IMR-90 (cell line): Measurements from ENCODE around the gene SUSD6. TPM values are rescaled to one million over a fixed set of nuclear protein-coding genes. Genes with fewer than 3 reads are reported as not detected.

ENCODE experiments used
- ATAC-seq: fragments of 200-7000 bp; cut with Tn5 transposase; 2 replicates; pipeline ENCODE4 v1.9.1; 2020; ENCODE audit warnings: low read depth, mild to moderate bottlenecking, moderate library complexity
- BruUV-seq: library from RNA; stranded (reverse); fragments of 400-500 nt; replicated peaks from 2 replicates; lab custom pipeline; 2021; lab: Mats Ljungman, UMichigan
- CTCF ChIA-PET: fragments of 300-600 bp; formaldehyde crosslinking; extraction: SDS; loops from one replicate; lab custom pipeline; 2021; ENCODE audit warnings: antibody characterized with exemption; lab: Yijun Ruan, JAX
- POLR2A ChIA-PET: fragments of 300-600 bp; sonication (Branson Sonifier 250); formaldehyde crosslinking; loops from one replicate; lab custom pipeline; 2022; ENCODE audit warnings: antibody characterized with exemption; ENCODE audit not compliant: unreplicated experiment; lab: Charles Lee
- DNase-seq: peaks from one replicate; pipeline ENCODE4 v3.0.0; 2013
- H2AFZ ChIP-seq: replicated peaks from 2 replicates; pipeline ENCODE3; 2013; ENCODE audit warnings: low read length, mild to moderate bottlenecking; ENCODE audit not compliant: poor library complexity
- H2AK5ac ChIP-seq: 2 replicates; pipeline ENCODE4 v1.6.1; 2013; ENCODE audit warnings: low read depth, low read length, inconsistent platforms
- H2AK9ac ChIP-seq: replicated peaks from 2 replicates; pipeline ENCODE3; 2013; ENCODE audit warnings: mild to moderate bottlenecking, low read depth, low read length, moderate library complexity; ENCODE audit not compliant: poor library complexity
- H2BK120ac ChIP-seq: 2 replicates; pipeline ENCODE4 v1.6.1; 2013; ENCODE audit warnings: low read depth, low read length, inconsistent platforms
- H2BK15ac ChIP-seq: 3 replicates; pipeline ENCODE4 v1.6.1; 2013; ENCODE audit warnings: low read depth, low read length, inconsistent platforms
- H2BK20ac ChIP-seq: 2 replicates; pipeline ENCODE4 v1.6.1; 2013; ENCODE audit warnings: low read depth, mild to moderate bottlenecking, inconsistent platforms, low read length, moderate library complexity
- H2BK5ac ChIP-seq: 2 replicates; pipeline ENCODE4 v1.6.1; 2013; ENCODE audit warnings: mild to moderate bottlenecking, low read depth, low read length, inconsistent platforms; ENCODE audit not compliant: poor library complexity, severe bottlenecking
- H3K14ac ChIP-seq: replicated peaks from 2 replicates; pipeline ENCODE4 v1.6.1; 2013; ENCODE audit warnings: low read depth, low read length, inconsistent platforms
- H3K18ac ChIP-seq: 2 replicates; pipeline ENCODE4 v1.6.1; 2013; ENCODE audit warnings: low read depth, low read length, control low read depth
- H3K23ac ChIP-seq: 2 replicates; pipeline ENCODE4 v1.6.1; 2013; ENCODE audit warnings: low read depth, low read length, inconsistent platforms
- H3K27ac ChIP-seq: 2 replicates; pipeline ENCODE4 v1.5.1; 2013; ENCODE audit warnings: mild to moderate bottlenecking, control low read depth, low read length; ENCODE audit not compliant: insufficient read depth
- H3K27me3 ChIP-seq: 2 replicates; pipeline ENCODE4 v1.6.1; 2013; ENCODE audit warnings: low read length; ENCODE audit not compliant: control insufficient read depth, insufficient read depth
- H3K36me3 ChIP-seq: 2 replicates; pipeline ENCODE4 v1.6.1; 2013; ENCODE audit warnings: low read length, mixed read lengths; ENCODE audit not compliant: control insufficient read depth, insufficient read depth
- H3K4ac ChIP-seq: 2 replicates; pipeline ENCODE4 v1.6.1; 2013; ENCODE audit warnings: low read depth, low read length, inconsistent platforms
- H3K4me1 ChIP-seq: 2 replicates; pipeline ENCODE4 v1.6.1; 2013; ENCODE audit warnings: low read length, mixed read lengths; ENCODE audit not compliant: control insufficient read depth, insufficient read depth
- H3K4me2 ChIP-seq: 2 replicates; pipeline ENCODE4 v1.6.1; 2013; ENCODE audit warnings: low read depth, mild to moderate bottlenecking, control low read depth, low read length, moderate library complexity
- H3K4me3 ChIP-seq: 2 replicates; pipeline ENCODE4 v1.5.1; 2013; ENCODE audit warnings: low read depth, mild to moderate bottlenecking, control low read depth, low read length, moderate library complexity; ENCODE audit not compliant: insufficient read depth
- H3K56ac ChIP-seq: 2 replicates; pipeline ENCODE4 v1.6.1; 2013; ENCODE audit warnings: low read length, inconsistent platforms; ENCODE audit not compliant: insufficient read depth; ENCODE audit errors: extremely low read depth
- H3K79me1 ChIP-seq, 2 experiments: 2 replicates each; pipeline ENCODE4 v1.6.1; 2013; ENCODE audit warnings: low read length in 2 of 2, inconsistent platforms in 1 of 2, low read depth in 1 of 2
- H3K9ac ChIP-seq: 2 replicates; pipeline ENCODE4 v1.6.1; 2013; ENCODE audit warnings: low read depth, low read length, control low read depth
- H3K9me1 ChIP-seq: 2 replicates; pipeline ENCODE4 v1.6.1; 2013; ENCODE audit warnings: low read length, inconsistent platforms; ENCODE audit not compliant: insufficient read depth
- H3K9me3 ChIP-seq: 2 replicates; pipeline ENCODE4 v1.6.1; 2013; ENCODE audit warnings: low read length; ENCODE audit not compliant: control insufficient read depth, insufficient read depth
- H4K20me1 ChIP-seq: 2 replicates; pipeline ENCODE4 v1.6.1; 2013; ENCODE audit warnings: low read length, inconsistent platforms; ENCODE audit not compliant: insufficient read depth
- H4K5ac ChIP-seq: 2 replicates; pipeline ENCODE4 v1.6.1; 2013; ENCODE audit warnings: mild to moderate bottlenecking, low read depth, low read length, control low read depth
- H4K8ac ChIP-seq, 2 experiments: 2 replicates each; pipeline ENCODE4 v1.6.1; 2013; ENCODE audit warnings: low read depth in 2 of 2, low read length in 2 of 2, control low read depth in 1 of 2, inconsistent platforms in 1 of 2
- H4K91ac ChIP-seq: 2 replicates; pipeline ENCODE4 v1.6.1; 2013; ENCODE audit warnings: low read depth, low read length, inconsistent platforms; ENCODE audit not compliant: insufficient read depth
- BHLHE40 ChIP-seq: fragments of 150-350 bp; IDR thresholded peaks from 2 replicates; pipeline ENCODE4 v1.6.1; 2016; ENCODE audit warnings: mild to moderate bottlenecking, low read depth, low read length
- MAFK ChIP-seq: IDR thresholded peaks from 2 replicates; pipeline ENCODE4 v1.6.1; 2012; ENCODE audit warnings: low read depth, low read length, improper control_type of control experiment
- MAZ ChIP-seq: IDR thresholded peaks from 2 replicates; pipeline ENCODE4 v1.6.1; 2012; ENCODE audit warnings: low read depth, mild to moderate bottlenecking, low read length, improper control_type of control experiment, moderate library complexity, borderline replicate concordance
- MXI1 ChIP-seq: IDR thresholded peaks from 2 replicates; pipeline ENCODE4 v1.6.1; 2012; ENCODE audit warnings: low read depth, mild to moderate bottlenecking, low read length, moderate library complexity, borderline replicate concordance
- NFE2L2 ChIP-seq: fragments of 150-350 bp; IDR thresholded peaks from 2 replicates; pipeline ENCODE4 v1.6.1; 2016; ENCODE audit warnings: low read depth, mild to moderate bottlenecking, low read length
- POLR2A ChIP-seq: IDR thresholded peaks from 2 replicates; pipeline ENCODE4 v1.6.1; 2012; ENCODE audit warnings: mild to moderate bottlenecking, low read depth, low read length
- RCOR1 ChIP-seq: IDR thresholded peaks from 2 replicates; pipeline ENCODE4 v1.6.1; 2012; ENCODE audit warnings: mild to moderate bottlenecking, low read length, improper control_type of control experiment; ENCODE audit not compliant: insufficient replicate concordance
- RFX5 ChIP-seq: IDR thresholded peaks from 2 replicates; pipeline ENCODE4 v1.8.0; 2012; ENCODE audit warnings: low read depth, mild to moderate bottlenecking, low read length, moderate library complexity
- SMC3 ChIP-seq: fragments of 150-350 bp; IDR thresholded peaks from 2 replicates; pipeline ENCODE4 v1.6.1; 2016; ENCODE audit warnings: low read depth, mild to moderate bottlenecking, antibody characterized with exemption, low read length, moderate library complexity
- USF2 ChIP-seq: fragments of 150-350 bp; IDR thresholded peaks from 2 replicates; pipeline ENCODE4 v1.6.1; 2017; ENCODE audit warnings: mild to moderate bottlenecking, antibody characterized with exemption, low read length, low read depth
- WGBS, 2 experiments: methylation state at CpG; one replicate each; pipeline versions ENCODE4 v1.1.5 to v1.1.7; 2013; ENCODE audit warnings: missing lambda C conversion rate in 2 of 2; ENCODE audit not compliant: insufficient read length in 1 of 2; ENCODE audit errors: extremely low coverage in 2 of 2; 5-methylcytosine and 5-hydroxymethylcytosine counted together
- dilution Hi-C: fragments of 300-500 bp; cut with HindIII; formaldehyde crosslinking; loops from one replicate; pipeline ENCODE4 v1.14.3; 2018; ENCODE audit warnings: low sequenced_read_pairs; ENCODE audit not compliant: unreplicated experiment
- in situ Hi-C: fragments of 300-500 bp; cut with MboI; formaldehyde crosslinking; loops from 3 replicates; pipeline ENCODE4 v1.14.3; 2019; ENCODE audit warnings: low sequenced_read_pairs, inconsistent platforms, mixed read lengths
- intact Hi-C: fragments of 100-400 bp; cut with micrococcal nuclease; formaldehyde crosslinking; loops from 2 replicates; pipeline ENCODE4 v1.10.0; 2022
- polyA plus RNA-seq, 3 experiments: library from polyadenylated mRNA; depleted of rRNA; stranded (reverse); fragments of >200 nt; gene quantifications; 2 replicates each; pipeline ENCODE4 v1.2.3, GENCODE V29; 2012; ENCODE audit warnings: low replicate concordance in 1 of 3
- total RNA-seq: library from RNA; depleted of rRNA; stranded (reverse); fragments of >200 nt; gene quantifications from 2 replicates; pipeline ENCODE4 v1.2.3, GENCODE V29; 2012
- TF ChIP-seq, protein P1 (sequence below): conservative IDR thresholded peaks from 2 replicates; pipeline ENCODE4 v1.5.1; 2012; ENCODE audit warnings: mild to moderate bottlenecking, low read depth, low read length, improper control_type of control experiment

The SUSD6 gene
- total and polyA plus RNA-seq, 2 of the 4 experiments (the other 2 are of a cell fraction): 2.3 to 10.1 TPM

- no peak for TF ChIP-seq SMC3
Measured at GRCh38 chr14:69631509-69631908, 20.1 kb downstream of the SUSD6 start (continued).

DNA sequence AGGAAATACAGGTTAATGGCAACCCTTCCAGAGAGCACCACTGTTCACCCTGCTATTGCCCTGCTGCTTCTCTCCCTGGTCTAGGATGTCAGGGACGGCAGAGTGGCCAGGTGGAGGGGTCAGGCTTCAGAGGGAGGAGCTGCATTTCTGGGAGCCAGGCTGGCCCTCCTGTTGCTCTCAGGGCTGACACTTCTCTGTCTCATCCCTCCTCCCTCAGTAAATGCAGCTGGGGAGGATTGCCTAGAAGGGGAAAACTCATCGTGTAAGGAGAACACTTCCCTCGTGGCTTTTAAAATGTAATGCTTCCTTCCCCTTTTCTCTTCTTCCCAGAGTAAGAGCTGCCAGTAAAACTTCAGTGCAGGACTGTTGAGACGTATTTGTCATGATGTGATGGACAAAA lies 20.8 kb downstream of the SUSD6 start:
- peak overlapping the region; percentile 99 for H2BK5ac ChIP-seq
- H4K8ac ChIP-seq: peak overlapping the region; percentile 59 to 84; a peak in 3 of 4 replicates
- peaks cover 42% of the 10 kb centered on the region for H3K9me1 ChIP-seq
- TF ChIP-seq, protein P1, sequence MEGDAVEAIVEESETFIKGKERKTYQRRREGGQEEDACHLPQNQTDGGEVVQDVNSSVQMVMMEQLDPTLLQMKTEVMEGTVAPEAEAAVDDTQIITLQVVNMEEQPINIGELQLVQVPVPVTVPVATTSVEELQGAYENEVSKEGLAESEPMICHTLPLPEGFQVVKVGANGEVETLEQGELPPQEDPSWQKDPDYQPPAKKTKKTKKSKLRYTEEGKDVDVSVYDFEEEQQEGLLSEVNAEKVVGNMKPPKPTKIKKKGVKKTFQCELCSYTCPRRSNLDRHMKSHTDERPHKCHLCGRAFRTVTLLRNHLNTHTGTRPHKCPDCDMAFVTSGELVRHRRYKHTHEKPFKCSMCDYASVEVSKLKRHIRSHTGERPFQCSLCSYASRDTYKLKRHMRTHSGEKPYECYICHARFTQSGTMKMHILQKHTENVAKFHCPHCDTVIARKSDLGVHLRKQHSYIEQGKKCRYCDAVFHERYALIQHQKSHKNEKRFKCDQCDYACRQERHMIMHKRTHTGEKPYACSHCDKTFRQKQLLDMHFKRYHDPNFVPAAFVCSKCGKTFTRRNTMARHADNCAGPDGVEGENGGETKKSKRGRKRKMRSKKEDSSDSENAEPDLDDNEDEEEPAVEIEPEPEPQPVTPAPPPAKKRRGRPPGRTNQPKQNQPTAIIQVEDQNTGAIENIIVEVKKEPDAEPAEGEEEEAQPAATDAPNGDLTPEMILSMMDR: no peak
- TF ChIP-seq RFX5: no peak
- TF ChIP-seq BHLHE40: no peak
- TF ChIP-seq NFE2L2: no peak
- TF ChIP-seq RCOR1: no peak
- TF ChIP-seq USF2: no peak
- no peak for TF ChIP-seq MAFK
- no peak for TF ChIP-seq MAZ
- no peak for TF ChIP-seq MXI1
- no peak for TF ChIP-seq POLR2A
- H2AK5ac ChIP-seq: peak overlapping the region; percentile 91
- H3K23ac ChIP-seq: peak overlapping the region; percentile 94
- peak overlapping the region; percentile 27 for H2AFZ ChIP-seq
- no peaks in the 10 kb centered on the region for H3K36me3 ChIP-seq
- peak overlapping the region; percentile 98 for H4K5ac ChIP-seq
- H2BK120ac ChIP-seq: peak overlapping the region; percentile 98
- peaks cover 49% of the 10 kb centered on the region for H3K4me1 ChIP-seq
- H2BK20ac ChIP-seq: peak overlapping the region; percentile 95
- no peaks in the 10 kb centered on the region for H3K9me3 ChIP-seq
- ATAC-seq: peak; percentile 9; the same call in 1 of the 2 replicates
- no CpG with 5 or more reads among the region's 4 CpGs for WGBS, 2 experiments
- peak overlapping the region; percentile 71 for H2AK9ac ChIP-seq
- ChIA-PET CTCF (no interaction called here), POLR2A (no interaction called here)
- intact Hi-C loops (no loop called here), in situ Hi-C loops (no loop called here), dilution Hi-C loops (no loop called here)
- DNase-seq: no peak
- peak overlapping the region; percentile 85 for H3K56ac ChIP-seq
- H3K18ac ChIP-seq: peak overlapping the region; percentile 99
- H3K9ac ChIP-seq: peak overlapping the region; percentile 81
- no TSS peak for BruUV-seq
- peak overlapping the region; percentile 92 for H3K4me2 ChIP-seq
- H3K27me3 ChIP-seq: no peaks in the 10 kb centered on the region
- H4K91ac ChIP-seq: peak overlapping the region; percentile 97
- H4K20me1 ChIP-seq: peaks cover 28% of the 10 kb centered on the region
- H3K4me3 ChIP-seq: no peak overlapping the region
- H3K79me1 ChIP-seq: peaks cover 27 to 84% of the 10 kb centered on the region in 2 experiments
- peak overlapping the region; percentile 83 for H2BK15ac ChIP-seq
- H3K27ac ChIP-seq: peak overlapping the region; percentile 99
- H3K14ac ChIP-seq: peak overlapping the region; percentile 87
- H3K4ac ChIP-seq: peak overlapping the region; percentile 98
